Mesendoderm (in vitro differentiated cells): ENCODE data around the gene SLAMF9.

Experiments
- DNase-seq: peaks from one replicate; pipeline ENCODE4 v3.0.0; 2013
- H2AK5ac ChIP-seq: 2 replicates; pipeline ENCODE4 v1.6.1; 2013; ENCODE audit warnings: low read length, inconsistent platforms
- H2BK120ac ChIP-seq: 2 replicates; pipeline ENCODE4 v1.6.1; 2013; ENCODE audit warnings: low read depth, mild to moderate bottlenecking, low read length, moderate library complexity, mixed read lengths
- H2BK15ac ChIP-seq: replicated peaks from 2 replicates; pipeline ENCODE4 v1.6.1; 2013; ENCODE audit warnings: low read depth, mild to moderate bottlenecking, moderate library complexity
- H2BK5ac ChIP-seq: 2 replicates; pipeline ENCODE4 v1.6.1; 2013; ENCODE audit warnings: low read length, inconsistent platforms
- H3K18ac ChIP-seq: 2 replicates; pipeline ENCODE4 v1.6.1; 2013; ENCODE audit warnings: mild to moderate bottlenecking, low read length, mixed read lengths
- H3K23ac ChIP-seq: one replicate; pipeline ENCODE4 v1.6.1; 2013; ENCODE audit warnings: low read length
- H3K27ac ChIP-seq: 2 replicates; pipeline ENCODE4 v1.5.1; 2013; ENCODE audit warnings: low read depth, mild to moderate bottlenecking, inconsistent platforms, low read length, moderate library complexity
- H3K27me3 ChIP-seq: 2 replicates; pipeline ENCODE4 v1.6.1; 2013; ENCODE audit warnings: low read length, control low read depth, mild to moderate bottlenecking, inconsistent platforms; ENCODE audit not compliant: insufficient read depth, poor library complexity
- H3K36me3 ChIP-seq: 2 replicates; pipeline ENCODE4 v1.6.1; 2013; ENCODE audit warnings: low read length, inconsistent platforms; ENCODE audit not compliant: control insufficient read depth, insufficient read depth
- H3K4ac ChIP-seq: one replicate; pipeline ENCODE4 v1.6.1; 2013; ENCODE audit warnings: low read depth, mild to moderate bottlenecking, low read length, moderate library complexity
- H3K4me1 ChIP-seq: 2 replicates; pipeline ENCODE4 v1.6.1; 2013; ENCODE audit warnings: low read depth, low read length, inconsistent platforms; ENCODE audit not compliant: control insufficient read depth
- H3K4me2 ChIP-seq: 2 replicates; pipeline ENCODE4 v1.6.1; 2013; ENCODE audit warnings: low read length
- H3K4me3 ChIP-seq: 2 replicates; pipeline ENCODE4 v1.5.1; 2013; ENCODE audit warnings: mild to moderate bottlenecking, low read length
- H3K56ac ChIP-seq: one replicate; pipeline ENCODE4 v1.6.1; 2013; ENCODE audit warnings: low read length
- H3K79me1 ChIP-seq: 2 replicates; pipeline ENCODE4 v1.6.1; 2013; ENCODE audit warnings: low read length, inconsistent platforms
- H3K79me2 ChIP-seq: 2 replicates; pipeline ENCODE4 v1.6.1; 2013; ENCODE audit warnings: mild to moderate bottlenecking, low read length; ENCODE audit not compliant: control insufficient read depth, insufficient read depth
- H3K9ac ChIP-seq: 2 replicates; pipeline ENCODE4 v1.6.1; 2013; ENCODE audit warnings: low read length, inconsistent platforms
- H4K5ac ChIP-seq: one replicate; pipeline ENCODE4 v1.6.1; 2013; ENCODE audit warnings: low read length
- H4K8ac ChIP-seq: one replicate; pipeline ENCODE4 v1.6.1; 2013; ENCODE audit warnings: low read depth, mild to moderate bottlenecking, control low read depth, low read length, moderate library complexity
- WGBS: extraction: QIAGEN DNeasy Blood & Tissue Kit; methylation state at CpG from one replicate; pipeline ENCODE4 v1.1.7; 2013; ENCODE audit warnings: low lambda C conversion rate, missing lambda C conversion rate; ENCODE audit not compliant: insufficient coverage; ENCODE audit errors: extremely low coverage; 5-methylcytosine and 5-hydroxymethylcytosine counted together

Gene SLAMF9

GRCh38 chr1:159981351-159982055 lies 27.5 kb upstream of the SLAMF9 start:
- Histone ChIP-seq H2BK15ac (no peak overlapping the region), H2BK5ac (no peak overlapping the region), H2BK120ac (no peak overlapping the region), H3K4me1 (no peaks in the 10 kb centered on the region), H3K79me2 (no peaks in the 10 kb centered on the region), H3K27ac (no peak overlapping the region), H3K9ac (no peak overlapping the region), H3K79me1 (no peaks in the 10 kb centered on the region), H3K27me3 (no peaks in the 10 kb centered on the region), H3K23ac (no peak overlapping the region), H3K4ac (no peak overlapping the region), H3K18ac (no peak overlapping the region), H4K8ac (no peak overlapping the region), H2AK5ac (no peak overlapping the region), H3K4me2 (no peak overlapping the region), H3K4me3 (no peak overlapping the region), H3K56ac (no peak overlapping the region), H4K5ac (no peak overlapping the region), H3K36me3 (no peaks in the 10 kb centered on the region)
- no peak for DNase-seq
- WGBS = no CpG with 5 or more reads among the region's 6 CpGs

DNA sequence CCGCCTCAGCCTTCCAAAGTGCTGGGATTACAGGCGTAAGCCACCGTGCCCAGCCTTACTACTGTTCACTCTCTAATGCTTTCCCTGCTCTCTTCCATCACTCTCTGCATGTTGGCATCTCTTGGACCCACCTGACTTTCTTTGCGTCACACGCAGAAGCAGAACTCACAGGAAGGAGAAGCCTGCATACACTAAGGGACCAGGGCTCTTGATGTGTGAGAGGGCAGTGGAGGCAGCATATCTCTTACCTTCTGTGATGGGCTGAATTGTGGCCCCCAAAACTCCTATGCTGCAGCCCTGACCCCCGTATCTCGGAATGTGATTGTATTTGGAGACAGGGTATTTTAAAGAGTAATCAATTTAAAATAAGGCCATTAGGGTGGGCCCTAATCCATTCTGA lies 26.7 kb upstream of the SLAMF9 start:
- no peak overlapping the region for H4K8ac ChIP-seq
- H2BK120ac ChIP-seq = no peak overlapping the region
- WGBS = no CpG with 5 or more reads among the region's 7 CpGs
- H4K5ac ChIP-seq = no peak overlapping the region
- H2BK5ac ChIP-seq = no peak overlapping the region
- no peak overlapping the region for H3K18ac ChIP-seq
- no peak overlapping the region for H3K27ac ChIP-seq
- no peaks in the 10 kb centered on the region for H3K79me1 ChIP-seq
- H2AK5ac ChIP-seq = no peak overlapping the region
- no peaks in the 10 kb centered on the region for H3K36me3 ChIP-seq
- no peak overlapping the region for H3K4ac ChIP-seq
- no peak overlapping the region for H3K9ac ChIP-seq
- H3K23ac ChIP-seq = no peak overlapping the region
- H3K27me3 ChIP-seq = no peaks in the 10 kb centered on the region
- no peak overlapping the region for H2BK15ac ChIP-seq
- H3K56ac ChIP-seq = no peak overlapping the region
- H3K4me1 ChIP-seq = no peaks in the 10 kb centered on the region
- no peak overlapping the region for H3K4me3 ChIP-seq
- DNase-seq = no peak
- no peak overlapping the region for H3K4me2 ChIP-seq
- no peaks in the 10 kb centered on the region for H3K79me2 ChIP-seq

GRCh38 chr1:159980076-159980475 lies 26.0 kb upstream of the SLAMF9 start:
- Histone ChIP-seq H3K23ac (no peak overlapping the region), H3K36me3 (no peaks in the 10 kb centered on the region), H3K4ac (no peak overlapping the region), H4K8ac (no peak overlapping the region), H2AK5ac (no peak overlapping the region), H2BK120ac (no peak overlapping the region), H3K4me1 (no peaks in the 10 kb centered on the region), H3K4me2 (no peak overlapping the region), H3K56ac (no peak overlapping the region), H3K18ac (no peak overlapping the region), H3K27me3 (no peaks in the 10 kb centered on the region), H3K79me1 (no peaks in the 10 kb centered on the region), H3K27ac (no peak overlapping the region), H2BK5ac (no peak overlapping the region), H3K4me3 (no peak overlapping the region), H3K9ac (no peak overlapping the region), H2BK15ac (no peak overlapping the region), H4K5ac (no peak overlapping the region), H3K79me2 (no peaks in the 10 kb centered on the region)
- no CpG with 5 or more reads among the region's 6 CpGs for WGBS
- no peak for DNase-seq

DNA sequence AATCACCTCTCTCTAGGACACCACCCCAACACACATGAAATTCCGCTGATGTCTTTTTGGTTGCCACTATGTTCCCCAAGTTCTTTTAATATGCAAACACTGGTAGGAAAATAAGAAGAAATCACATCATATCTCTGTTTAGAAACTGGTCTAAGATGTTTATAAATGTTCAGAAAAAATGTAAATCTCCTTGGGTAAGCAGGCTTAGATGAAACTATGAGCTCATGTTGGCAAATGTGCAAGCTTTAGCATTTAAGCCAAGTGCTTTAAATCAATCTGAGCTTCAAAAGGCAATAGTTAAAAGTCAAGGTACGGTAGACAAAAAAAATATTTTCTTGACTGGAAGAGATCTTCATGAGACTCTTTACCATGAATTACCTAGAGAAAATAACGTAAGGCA lies 25.2 kb upstream of the SLAMF9 start:
- H3K27me3 ChIP-seq = no peaks in the 10 kb centered on the region
- no peak overlapping the region for H3K9ac ChIP-seq
- no peak overlapping the region for H3K18ac ChIP-seq
- H3K4me1 ChIP-seq = no peaks in the 10 kb centered on the region
- H3K36me3 ChIP-seq = no peaks in the 10 kb centered on the region
- H3K79me2 ChIP-seq = no peaks in the 10 kb centered on the region
- WGBS = no CpG with 5 or more reads among the region's 3 CpGs
- no peak overlapping the region for H3K27ac ChIP-seq
- no peak overlapping the region for H3K23ac ChIP-seq
- no peak overlapping the region for H4K5ac ChIP-seq
- no peak overlapping the region for H3K4ac ChIP-seq
- no peak overlapping the region for H2BK15ac ChIP-seq
- no peak for DNase-seq
- H4K8ac ChIP-seq = no peak overlapping the region
- H3K56ac ChIP-seq = no peak overlapping the region
- no peak overlapping the region for H2AK5ac ChIP-seq
- H2BK5ac ChIP-seq = no peak overlapping the region
- no peak overlapping the region for H3K4me2 ChIP-seq
- no peak overlapping the region for H2BK120ac ChIP-seq
- H3K4me3 ChIP-seq = no peak overlapping the region
- H3K79me1 ChIP-seq = no peaks in the 10 kb centered on the region

- H2BK15ac ChIP-seq = no peak overlapping the region
- no peaks in the 10 kb centered on the region for H3K4me1 ChIP-seq
- H2BK5ac ChIP-seq = no peak overlapping the region
- H3K27ac ChIP-seq = no peak overlapping the region
- H3K18ac ChIP-seq = no peak overlapping the region
- H3K23ac ChIP-seq = no peak overlapping the region
- H3K36me3 ChIP-seq = no peaks in the 10 kb centered on the region
- WGBS = no CpG with 5 or more reads among the region's 2 CpGs
- no peak overlapping the region for H3K9ac ChIP-seq
- H4K5ac ChIP-seq = no peak overlapping the region
- H4K8ac ChIP-seq = no peak overlapping the region
- no peaks in the 10 kb centered on the region for H3K79me1 ChIP-seq
- H2BK120ac ChIP-seq = no peak overlapping the region
- H3K56ac ChIP-seq = no peak overlapping the region
- H3K4me3 ChIP-seq = no peak overlapping the region
- DNase-seq = no peak
- H3K4ac ChIP-seq = no peak overlapping the region
- H3K4me2 ChIP-seq = no peak overlapping the region
- H3K79me2 ChIP-seq = no peaks in the 10 kb centered on the region
- no peak overlapping the region for H2AK5ac ChIP-seq
- H3K27me3 ChIP-seq = no peaks in the 10 kb centered on the region
Measured at GRCh38 chr1:159978107-159978398, 24.0 kb upstream of the SLAMF9 start.

GRCh38 chr1:159977364-159978106 lies 23.5 kb upstream of the SLAMF9 start:
- H3K18ac ChIP-seq = no peak overlapping the region
- no peak overlapping the region for H3K4me3 ChIP-seq
- H2BK5ac ChIP-seq = no peak overlapping the region
- no peak overlapping the region for H2AK5ac ChIP-seq
- H3K4me2 ChIP-seq = no peak overlapping the region
- no peaks in the 10 kb centered on the region for H3K4me1 ChIP-seq
- no peak overlapping the region for H4K5ac ChIP-seq
- no peak overlapping the region for H3K27ac ChIP-seq
- H3K23ac ChIP-seq = no peak overlapping the region
- H3K4ac ChIP-seq = no peak overlapping the region
- DNase-seq = no peak
- H3K56ac ChIP-seq = no peak overlapping the region
- WGBS = no CpG with 5 or more reads among the region's 6 CpGs
- H4K8ac ChIP-seq = no peak overlapping the region
- H3K79me2 ChIP-seq = no peaks in the 10 kb centered on the region
- H3K79me1 ChIP-seq = no peaks in the 10 kb centered on the region
- no peaks in the 10 kb centered on the region for H3K36me3 ChIP-seq
- no peak overlapping the region for H2BK15ac ChIP-seq
- no peak overlapping the region for H2BK120ac ChIP-seq
- H3K27me3 ChIP-seq = no peaks in the 10 kb centered on the region
- H3K9ac ChIP-seq = no peak overlapping the region
